Stimulated activated naive B cell treated with anti-CD40 and anti-IgM and Interleukin-4, amounts not matched to agents 10 μg/mL and 1 μg/mL and 100 μg/mL, for 72 hours (primary cell): ENCODE results near the gene NMBR.
"Not testable (repeated sequence)": the region's sequence is repeated elsewhere in the genome, so short reads cannot be mapped to it uniquely, and the experiment has no call there.

Experiments
- ATAC-seq, 2 donors: fragments of 150-1000 bp; cut with Tn5 transposase; replicated peaks; 2 replicates each; pipeline ENCODE4 v1.10.0; 2021; ENCODE audit warnings: moderate library complexity in 1 of 2
- DNase-seq: peaks from one replicate; pipeline ENCODE4 v3.0.0; 2021
- H3K27ac Mint-ChIP-seq: one replicate; pipeline ENCODE4 v1.8.0; 2022; ENCODE audit warnings: mild to moderate bottlenecking, mixed read lengths
- H3K27me3 Mint-ChIP-seq, 2 donors: one replicate each; pipeline ENCODE4 v1.8.0; 2022; ENCODE audit warnings: mixed read lengths in 2 of 2
- H3K36me3 Mint-ChIP-seq, 2 donors: one replicate each; pipeline ENCODE4 v1.8.0; 2022; ENCODE audit warnings: mixed read lengths in 2 of 2, mild to moderate bottlenecking in 1 of 2
- H3K4me1 Mint-ChIP-seq, 2 donors: one replicate each; pipeline ENCODE4 v1.8.0; 2022; ENCODE audit warnings: mixed read lengths in 2 of 2, mild to moderate bottlenecking in 1 of 2
- H3K4me3 Mint-ChIP-seq, 2 donors: one replicate each; pipeline ENCODE4 v1.8.0; 2022; ENCODE audit warnings: mild to moderate bottlenecking in 2 of 2, mixed read lengths in 2 of 2, moderate library complexity in 1 of 2
- H3K9me3 Mint-ChIP-seq, 2 donors: one replicate each; pipeline ENCODE4 v1.8.0; 2022; ENCODE audit warnings: mixed read lengths in 2 of 2, mild to moderate bottlenecking in 1 of 2

The NMBR gene

GRCh38 chr6:142130814-142131213, 16.1 kb downstream of the NMBR start:
- H3K36me3 Mint-ChIP-seq: no peaks in the 10 kb centered on the region
- H3K4me3 Mint-ChIP-seq: no peak overlapping the region
- no peaks in the 10 kb centered on the region for H3K4me1 Mint-ChIP-seq
- ATAC-seq: no peak
- H3K27me3 Mint-ChIP-seq: peaks cover 9 to 24% of the 10 kb centered on the region in 2 donors
- H3K9me3 Mint-ChIP-seq: no peaks in the 10 kb centered on the region
- DNase-seq: no peak
- H3K27ac Mint-ChIP-seq: no peak overlapping the region

- Mint-ChIP-seq H3K27me3 (peaks cover 7 to 10% of the 10 kb centered on the region in 2 donors), H3K27ac (no peak overlapping the region), H3K36me3 (no peaks in the 10 kb centered on the region), H3K4me3 (no peak overlapping the region), H3K4me1 (no peaks in the 10 kb centered on the region), H3K9me3 (no peaks in the 10 kb centered on the region)
- ATAC-seq: no peak
- no peak for DNase-seq
These were observed 25.6 kb downstream of the NMBR start for GRCh38 chr6:142121342-142121741.

GRCh38 chr6:142118925-142119324, 28.0 kb downstream of the NMBR start:
- no peaks in the 10 kb centered on the region for H3K9me3 Mint-ChIP-seq
- no peak overlapping the region for H3K27ac Mint-ChIP-seq
- peaks cover 13 to 14% of the 10 kb centered on the region in 2 donors for H3K27me3 Mint-ChIP-seq
- DNase-seq (no peak), ATAC-seq (no peak)
- H3K4me1 Mint-ChIP-seq: no peaks in the 10 kb centered on the region
- H3K4me3 Mint-ChIP-seq: no peak overlapping the region
- no peaks in the 10 kb centered on the region for H3K36me3 Mint-ChIP-seq

- H3K9me3 Mint-ChIP-seq: no peaks in the 10 kb centered on the region
- DNase-seq (no peak), ATAC-seq (no peak)
- no peak overlapping the region for H3K4me3 Mint-ChIP-seq
- no peaks in the 10 kb centered on the region for H3K4me1 Mint-ChIP-seq
- no peak overlapping the region for H3K27ac Mint-ChIP-seq
- no peaks in the 10 kb centered on the region for H3K36me3 Mint-ChIP-seq
- peaks cover 13 to 14% of the 10 kb centered on the region in 2 donors for H3K27me3 Mint-ChIP-seq
These were observed 28.6 kb downstream of the NMBR start for GRCh38 chr6:142118328-142118727.

- Mint-ChIP-seq H3K36me3 (no peaks in the 10 kb centered on the region), H3K27me3 (peaks cover 13 to 14% of the 10 kb centered on the region in 2 donors), H3K9me3 (no peaks in the 10 kb centered on the region), H3K27ac (no peak overlapping the region), H3K4me3 (no peak overlapping the region), H3K4me1 (no peaks in the 10 kb centered on the region)
- ATAC-seq: no peak
- DNase-seq: no peak
These were observed 29.6 kb downstream of the NMBR start for GRCh38 chr6:142117366-142117765.

- Mint-ChIP-seq H3K27ac (no peak overlapping the region), H3K4me3 (no peak overlapping the region), H3K9me3 (no peaks in the 10 kb centered on the region), H3K4me1 (no peaks in the 10 kb centered on the region), H3K27me3 (peaks cover 6 to 8% of the 10 kb centered on the region in 2 donors), H3K36me3 (no peaks in the 10 kb centered on the region)
- DNase-seq (peak; percentile 26), ATAC-seq (no peak)
These were observed 34.4 kb downstream of the NMBR start for GRCh38 chr6:142112451-142113061.

- H3K27ac Mint-ChIP-seq, H3K4me3 Mint-ChIP-seq, H3K27me3 Mint-ChIP-seq: not testable (repeated sequence)
These were observed 36.1 kb downstream of the NMBR start for GRCh38 chr6:142110820-142111219.

GRCh38 chr6:142104820-142105219, 42.1 kb downstream of the NMBR start:
- not testable (repeated sequence) for DNase-seq, H3K36me3 Mint-ChIP-seq, ATAC-seq, H3K9me3 Mint-ChIP-seq, H3K27ac Mint-ChIP-seq, H3K4me1 Mint-ChIP-seq, H3K4me3 Mint-ChIP-seq
- peaks cover 11 to 14% of the 10 kb centered on the region in 2 donors for H3K27me3 Mint-ChIP-seq

More at GRCh38 chr6:142110820-142111219, 36.1 kb downstream of the NMBR start:
- not testable (repeated sequence) for DNase-seq, H3K36me3 Mint-ChIP-seq, H3K9me3 Mint-ChIP-seq, H3K4me1 Mint-ChIP-seq, ATAC-seq

GRCh38 chr6:142088858-142089216, 58.1 kb downstream of the NMBR start:
- Mint-ChIP-seq H3K4me3 (peak overlapping the region in 1 of 2 donors; percentile 22), H3K36me3 (no peaks in the 10 kb centered on the region), H3K27me3 (peaks cover 14 to 32% of the 10 kb centered on the region in 2 donors), H3K27ac (no peak overlapping the region), H3K9me3 (no peaks in the 10 kb centered on the region), H3K4me1 (peaks cover 6 to 16% of the 10 kb centered on the region in 2 donors)
- DNase-seq (no peak), ATAC-seq (peak; percentile 16 to 45)

GRCh38 chr6:142087950-142088857, 58.7 kb downstream of the NMBR start:
- no peak for DNase-seq
- peak overlapping the region; percentile 1 to 37 for H3K4me3 Mint-ChIP-seq
- peaks cover 5% of the 10 kb centered on the region in 2 donors for H3K9me3 Mint-ChIP-seq
- no peak overlapping the region for H3K27ac Mint-ChIP-seq
- H3K36me3 Mint-ChIP-seq: no peaks in the 10 kb centered on the region
- H3K4me1 Mint-ChIP-seq: peaks cover 6 to 16% of the 10 kb centered on the region in 2 donors
- H3K27me3 Mint-ChIP-seq: peaks cover 18 to 32% of the 10 kb centered on the region in 2 donors
- ATAC-seq: no peak

GRCh38 chr6:142079130-142079529, 67.8 kb downstream of the NMBR start:
- H3K27me3 Mint-ChIP-seq: peaks cover 0 to 12% of the 10 kb centered on the region in 2 donors
- no peak overlapping the region for H3K27ac Mint-ChIP-seq
- no peaks in the 10 kb centered on the region for H3K36me3 Mint-ChIP-seq
- peaks cover 5 to 6% of the 10 kb centered on the region in 2 donors for H3K9me3 Mint-ChIP-seq
- DNase-seq (no peak), ATAC-seq (no peak)
- H3K4me3 Mint-ChIP-seq: no peak overlapping the region
- no peaks in the 10 kb centered on the region for H3K4me1 Mint-ChIP-seq

- no peak for ATAC-seq
- no peaks in the 10 kb centered on the region for H3K4me1 Mint-ChIP-seq
- H3K4me3 Mint-ChIP-seq: no peak overlapping the region
- no peaks in the 10 kb centered on the region for H3K36me3 Mint-ChIP-seq
- DNase-seq: no peak
- H3K27me3 Mint-ChIP-seq: peaks cover 0 to 3% of the 10 kb centered on the region in 2 donors
- no peak overlapping the region for H3K27ac Mint-ChIP-seq
- peaks cover 10 to 12% of the 10 kb centered on the region in 2 donors for H3K9me3 Mint-ChIP-seq
These were observed 71.3 kb downstream of the NMBR start for GRCh38 chr6:142075516-142076101.

- Mint-ChIP-seq H3K36me3 (no peaks in the 10 kb centered on the region), H3K4me3 (no peak overlapping the region), H3K9me3 (peaks cover 10 to 12% of the 10 kb centered on the region in 2 donors), H3K27me3 (peaks cover 0 to 3% of the 10 kb centered on the region in 2 donors), H3K4me1 (no peaks in the 10 kb centered on the region), H3K27ac (no peak overlapping the region)
- DNase-seq: no peak
- no peak for ATAC-seq
These were observed 72.4 kb downstream of the NMBR start for GRCh38 chr6:142074516-142074915.

GRCh38 chr6:142071981-142072380, 74.9 kb downstream of the NMBR start:
- Mint-ChIP-seq H3K4me3 (no peak overlapping the region), H3K4me1 (no peaks in the 10 kb centered on the region), H3K9me3 (peaks cover 10 to 12% of the 10 kb centered on the region in 2 donors), H3K36me3 (no peaks in the 10 kb centered on the region), H3K27ac (no peak overlapping the region), H3K27me3 (no peaks in the 10 kb centered on the region)
- DNase-seq: no peak
- no peak for ATAC-seq
